Measurements from ENCODE around the gene SETD3. TPM values are rescaled to one million over a fixed set of nuclear protein-coding genes. Genes with fewer than 3 reads are reported as not detected.

The SETD3 gene
- 46.4 TPM for polyA plus RNA-seq (2012; ENCODE audit: insufficient read depth, insufficient read length, low read depth)

- Histone ChIP-seq H3K27me3 (no peaks in the 10 kb centered on the region), H3K4me1 (no peaks in the 10 kb centered on the region), H3K36me3 (no peaks in the 10 kb centered on the region), H3K9me3 (no peaks in the 10 kb centered on the region), H3K4me3 (ENCODE audit: low read depth, low read length) (peak within 1 kb of the TSS; percentile 98)
- peak; percentile 51 for DNase-seq
- TF ChIP-seq CTCF (IDR thresholded peaks at IDR 0.05; ENCODE audit: low read depth, low read length) = peak; percentile 28; the same call in 1 of the 2 replicates
Measured at GRCh38 chr14:99479906-99480869, at the start of gene SETD3. Gene SETD3, minus strand, starts transcription at chr14:99480859. Its CDS starts 15,054 bp downstream, at chr14:99465805.

- no peaks in the 10 kb centered on the region for H3K27me3 ChIP-seq
- DNase-seq = no peak
Measured at GRCh38 chr14:99529899-99530298, 49.2 kb upstream of the SETD3 start.

GRCh38 chr14:99527427-99528076, 46.9 kb upstream of the SETD3 start:
- no peak for DNase-seq
- Histone ChIP-seq H3K4me1 (peaks cover 25% of the 10 kb centered on the region), H3K27me3 (no peaks in the 10 kb centered on the region), H3K36me3 (peaks cover 14% of the 10 kb centered on the region), H3K9me3 (no peaks in the 10 kb centered on the region), H3K4me3 (ENCODE audit: low read depth, low read length) (no peak overlapping the region)
- no peak for TF ChIP-seq CTCF (IDR thresholded peaks at IDR 0.05; ENCODE audit: low read depth, low read length)

More at GRCh38 chr14:99529899-99530298, 49.2 kb upstream of the SETD3 start:
- Histone ChIP-seq H3K36me3 (peaks cover 27% of the 10 kb centered on the region), H3K4me1 (peaks cover 13% of the 10 kb centered on the region), H3K4me3 (ENCODE audit: low read depth, low read length) (no peak overlapping the region), H3K9me3 (no peaks in the 10 kb centered on the region)
- no peak for TF ChIP-seq CTCF (IDR thresholded peaks at IDR 0.05; ENCODE audit: low read depth, low read length)

- Histone ChIP-seq H3K36me3 (peaks cover 14% of the 10 kb centered on the region), H3K4me3 (ENCODE audit: low read depth, low read length) (no peak overlapping the region), H3K4me1 (peaks cover 25% of the 10 kb centered on the region), H3K27me3 (no peaks in the 10 kb centered on the region), H3K9me3 (no peaks in the 10 kb centered on the region)
- DNase-seq = no peak
- TF ChIP-seq CTCF (IDR thresholded peaks at IDR 0.05; ENCODE audit: low read depth, low read length) = no peak
Measured at GRCh38 chr14:99527026-99527425, 46.4 kb upstream of the SETD3 start.

- DNase-seq = no peak
- H3K9me3 ChIP-seq = no peaks in the 10 kb centered on the region
- H3K36me3 ChIP-seq = peaks cover 26% of the 10 kb centered on the region
- H3K27me3 ChIP-seq = no peaks in the 10 kb centered on the region
- no peak overlapping the region for H3K4me3 ChIP-seq (ENCODE audit: low read depth, low read length)
- TF ChIP-seq CTCF (IDR thresholded peaks at IDR 0.05; ENCODE audit: low read depth, low read length) = no peak
- peaks cover 25% of the 10 kb centered on the region for H3K4me1 ChIP-seq
Measured at GRCh38 chr14:99525699-99526080, 45.0 kb upstream of the SETD3 start.
